Left lung (tissue), 10 donors: ENCODE results near the gene TSGA10IP. TPM values are rescaled to one million over a fixed set of nuclear protein-coding genes. Genes with fewer than 3 reads are reported as not detected.

Experiments used
- ATAC-seq: fragments of 200-7000 bp; cut with Tn5 transposase; one replicate; pipeline ENCODE4 v1.9.1; 2020; ENCODE audit warnings: moderate library complexity
- DNase-seq, 4 donors: peaks; one replicate each; pipeline ENCODE4 v3.0.0-alpha.2; 2013 to 2020
- H3K27ac ChIP-seq, 2 donors: fragments of 200-600 bp; sonication (generic) in 1 of 2; one replicate each; pipeline versions ENCODE4 v1.5.0 to v1.8.0; 2020 to 2021
- H3K27me3 ChIP-seq, 2 donors: fragments of 200-600 bp; sonication (generic) in 1 of 2; one replicate each; pipeline versions ENCODE4 v1.5.0 to v1.8.0; 2020 to 2021
- H3K36me3 ChIP-seq, 2 donors: fragments of 200-600 bp; sonication (generic) in 1 of 2; one replicate each; pipeline versions ENCODE4 v1.5.0 to v1.8.0; 2020 to 2021
- H3K4me1 ChIP-seq, 2 donors: fragments of 200-600 bp; one replicate each; pipeline ENCODE4 v1.8.0; 2021
- H3K4me3 ChIP-seq, 2 donors: fragments of 200-600 bp; sonication (generic) in 1 of 2; one replicate each; pipeline versions ENCODE4 v1.5.0 to v1.8.0; 2020 to 2021; ENCODE audit warnings: mild to moderate bottlenecking in 1 of 2
- H3K9me3 ChIP-seq, 2 donors: fragments of 200-600 bp; sonication (generic) in 1 of 2; one replicate each; pipeline versions ENCODE4 v1.5.0 to v1.8.0; 2020 to 2021
- intact Hi-C, 2 donors: fragments of 100-400 bp; cut with DNase I; formaldehyde crosslinking; loops; one replicate each; pipeline versions ENCODE4 v1.11.2 to v1.14.2; 2022
- polyA plus RNA-seq, 6 donors: library from polyadenylated mRNA; unstranded; fragments of 120-200 nt; gene quantifications; one replicate each; pipeline ENCODE4 v1.2.1, GENCODE V29; 2013; ENCODE audit not compliant: insufficient read length in 6 of 6
- total RNA-seq, 2 donors: library from RNA; stranded (reverse); fragmentation: NEBNext Ultra II Directional; extraction: Animal tissue kit (Norgen Biotek cat#: 25700); gene quantifications; one replicate each; pipeline ENCODE4 v1.2.1, GENCODE V29; 2021
- TF ChIP-seq, protein P1 (sequence below), 2 donors: fragments of 200-600 bp; sonication (generic) in 1 of 2; IDR thresholded peaks; one replicate each; pipeline versions ENCODE4 v1.5.0 to v1.8.0; 2021; ENCODE audit warnings: antibody characterized with exemption in 2 of 2
- donor health status: DM: no; HTN: yes; CAD: no.
- donor health status: DM: no; HTN: no; CAD: no.

Gene TSGA10IP
- total and polyA plus RNA-seq, 8 donors = 0.26 to 1.0 (median 0.79) TPM; not detected in 3

DNA sequence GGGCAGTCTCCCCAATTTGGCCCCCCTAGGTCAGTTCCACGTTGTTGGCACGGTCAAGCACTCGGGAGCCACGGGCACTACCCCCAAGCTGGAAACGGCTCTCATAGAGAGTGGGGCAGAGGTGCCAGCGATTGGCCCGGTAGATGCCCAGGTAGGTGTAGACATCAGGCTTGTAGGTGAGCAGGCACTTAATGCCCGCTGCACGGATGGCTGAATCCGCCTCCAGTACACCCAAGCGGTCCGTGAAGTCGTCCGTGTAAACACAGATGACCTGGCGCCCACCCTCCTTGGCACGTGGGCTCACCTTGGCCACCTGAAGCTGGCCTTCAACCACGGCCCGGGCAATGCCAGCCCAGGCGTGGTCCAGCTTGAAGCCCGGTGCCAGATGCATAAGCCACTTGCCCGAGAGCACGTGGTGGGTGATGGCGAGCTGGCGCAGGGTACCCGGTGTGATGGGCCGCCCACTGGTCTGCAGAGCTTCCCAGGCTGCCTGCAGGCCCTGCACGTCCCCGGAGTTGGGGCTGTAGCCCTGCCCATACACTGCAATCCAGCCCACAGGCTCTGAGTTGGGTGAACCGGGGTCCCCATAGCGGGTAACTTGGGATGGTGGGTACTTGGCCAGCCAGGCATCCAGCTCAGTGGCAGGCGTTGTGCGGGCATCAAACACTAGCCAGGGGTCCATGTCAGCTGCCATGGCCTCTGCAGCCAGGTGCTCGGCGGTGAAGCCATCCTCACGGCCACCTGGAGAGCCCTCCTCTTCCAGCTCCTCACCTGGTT lies 27.7 kb upstream of the TSGA10IP start:
- peak overlapping the region; percentile 91 to 98 for H3K4me3 ChIP-seq
- intact Hi-C loops = no loop called here

DNA sequence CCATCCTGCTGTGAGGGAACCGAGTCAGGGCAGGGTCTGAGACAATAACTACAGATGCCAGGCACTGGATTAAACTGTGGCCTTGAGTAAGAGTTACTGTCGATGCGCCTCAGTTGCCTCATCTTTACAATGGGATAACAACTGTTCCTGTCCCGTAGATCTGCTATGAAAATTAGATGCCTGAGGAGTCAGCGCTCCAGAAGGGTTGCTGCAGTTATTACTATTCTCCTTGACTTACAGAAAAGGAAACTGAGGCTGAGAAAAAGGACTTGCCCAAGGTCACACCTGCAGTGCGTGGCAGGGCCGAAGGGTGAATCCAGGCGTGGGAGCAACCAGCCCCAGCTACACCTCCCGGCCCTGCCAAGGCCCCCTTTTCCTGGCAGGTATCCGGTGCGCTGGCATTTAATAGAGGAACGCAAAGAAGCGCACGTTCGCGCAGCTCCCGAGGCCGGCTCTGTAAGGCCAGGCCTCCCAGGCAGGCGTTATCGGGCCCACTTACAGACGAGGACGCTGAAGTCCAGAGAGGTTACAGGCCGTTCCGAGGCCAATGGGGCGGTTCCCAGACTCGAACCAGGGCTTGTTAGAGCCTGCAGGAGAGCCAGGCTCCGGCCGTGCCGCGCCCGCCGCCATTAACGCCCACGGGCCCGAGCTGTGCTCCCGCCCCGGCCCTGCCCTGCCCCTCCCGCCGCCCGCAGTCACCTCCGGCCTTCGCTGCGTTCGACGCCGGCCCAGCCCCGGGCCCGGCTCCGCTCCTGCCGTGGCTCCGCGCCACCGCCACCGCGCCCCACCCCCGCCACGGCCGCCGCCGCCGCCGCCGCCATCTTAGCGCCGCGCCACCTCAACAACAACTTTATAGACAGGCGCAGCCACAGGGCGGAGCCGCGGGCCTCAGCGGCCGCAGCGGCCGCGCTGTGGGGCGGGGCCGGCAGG lies 26.8 kb upstream of the TSGA10IP start, which contains the start of gene C11orf68:
Gene C11orf68, minus strand, starts transcription at position 852 of the 930 bp plus-strand sequence. Its CDS starts 31 bp downstream, at position 821.
- Histone ChIP-seq H3K36me3 (peaks cover 0 to 26% of the 10 kb centered on the region in 2 donors), H3K4me1 (peaks cover 41 to 56% of the 10 kb centered on the region in 2 donors), H3K27ac (peak within 1 kb of the TSS; percentile 91 to 94), H3K27me3 (no peaks in the 10 kb centered on the region), H3K4me3 (peak within 1 kb of the TSS; percentile 94 to 98), H3K9me3 (no peaks in the 10 kb centered on the region)
- no peak for ATAC-seq
- intact Hi-C loops = no loop called here
- TF ChIP-seq, protein P1, sequence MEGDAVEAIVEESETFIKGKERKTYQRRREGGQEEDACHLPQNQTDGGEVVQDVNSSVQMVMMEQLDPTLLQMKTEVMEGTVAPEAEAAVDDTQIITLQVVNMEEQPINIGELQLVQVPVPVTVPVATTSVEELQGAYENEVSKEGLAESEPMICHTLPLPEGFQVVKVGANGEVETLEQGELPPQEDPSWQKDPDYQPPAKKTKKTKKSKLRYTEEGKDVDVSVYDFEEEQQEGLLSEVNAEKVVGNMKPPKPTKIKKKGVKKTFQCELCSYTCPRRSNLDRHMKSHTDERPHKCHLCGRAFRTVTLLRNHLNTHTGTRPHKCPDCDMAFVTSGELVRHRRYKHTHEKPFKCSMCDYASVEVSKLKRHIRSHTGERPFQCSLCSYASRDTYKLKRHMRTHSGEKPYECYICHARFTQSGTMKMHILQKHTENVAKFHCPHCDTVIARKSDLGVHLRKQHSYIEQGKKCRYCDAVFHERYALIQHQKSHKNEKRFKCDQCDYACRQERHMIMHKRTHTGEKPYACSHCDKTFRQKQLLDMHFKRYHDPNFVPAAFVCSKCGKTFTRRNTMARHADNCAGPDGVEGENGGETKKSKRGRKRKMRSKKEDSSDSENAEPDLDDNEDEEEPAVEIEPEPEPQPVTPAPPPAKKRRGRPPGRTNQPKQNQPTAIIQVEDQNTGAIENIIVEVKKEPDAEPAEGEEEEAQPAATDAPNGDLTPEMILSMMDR (IDR thresholded peaks at IDR 0.05) = no peak
- DNase-seq = peak in 1 of 4 donors; percentile 58

More for the DNA sequence above, 27.7 kb upstream of the TSGA10IP start:
- peak overlapping the region; percentile 91 to 94 for H3K27ac ChIP-seq
- peaks cover 41 to 62% of the 10 kb centered on the region in 2 donors for H3K4me1 ChIP-seq
- no peaks in the 10 kb centered on the region for H3K9me3 ChIP-seq
- ATAC-seq (no peak), DNase-seq (peak in 1 of 4 donors; percentile 74)
- TF ChIP-seq, protein P1 (IDR thresholded peaks at IDR 0.05) = no peak
- H3K36me3 ChIP-seq = peaks cover 0 to 20% of the 10 kb centered on the region in 2 donors
- H3K27me3 ChIP-seq = no peaks in the 10 kb centered on the region

DNA sequence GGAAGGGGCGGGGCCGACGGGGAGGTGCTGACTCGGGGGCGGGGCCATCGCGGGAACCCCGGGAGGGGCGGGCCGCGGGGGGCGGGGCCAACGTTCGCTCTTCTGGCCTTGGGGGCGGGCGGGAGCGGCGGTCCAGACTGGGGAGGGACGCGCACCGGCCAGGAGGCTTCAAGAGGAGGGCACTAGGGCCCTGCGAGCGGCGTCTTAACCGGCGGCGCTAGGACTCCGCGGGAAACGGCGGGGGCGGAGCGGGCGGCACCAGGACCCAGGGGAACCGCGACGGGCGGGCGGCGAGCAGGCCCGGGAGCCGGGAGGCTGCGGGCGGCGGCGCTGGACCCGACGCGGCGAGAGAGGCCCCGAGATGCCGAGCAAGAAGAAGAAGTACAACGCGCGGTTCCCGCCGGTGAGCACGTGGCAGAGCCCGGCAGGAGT lies 26.1 kb upstream of the TSGA10IP start, which contains the start of gene DRAP1:
Gene DRAP1, plus strand, starts transcription at position 286 of the 432 bp plus-strand sequence. Its CDS starts 76 bp downstream, at position 362.
- H3K9me3 ChIP-seq = no peaks in the 10 kb centered on the region
- peak within 1 kb of the TSS; percentile 91 to 94 for H3K27ac ChIP-seq
- peaks cover 41 to 56% of the 10 kb centered on the region in 2 donors for H3K4me1 ChIP-seq
- ATAC-seq = peak; percentile 93
- H3K27me3 ChIP-seq = no peaks in the 10 kb centered on the region
- intact Hi-C loops = no loop called here
- peak within 1 kb of the TSS; percentile 94 to 98 for H3K4me3 ChIP-seq
- peaks cover 0 to 26% of the 10 kb centered on the region in 2 donors for H3K36me3 ChIP-seq
- TF ChIP-seq, protein P1 (IDR thresholded peaks at IDR 0.05) = no peak
- DNase-seq = peak; percentile 95 to 100 (median 98)

DNA sequence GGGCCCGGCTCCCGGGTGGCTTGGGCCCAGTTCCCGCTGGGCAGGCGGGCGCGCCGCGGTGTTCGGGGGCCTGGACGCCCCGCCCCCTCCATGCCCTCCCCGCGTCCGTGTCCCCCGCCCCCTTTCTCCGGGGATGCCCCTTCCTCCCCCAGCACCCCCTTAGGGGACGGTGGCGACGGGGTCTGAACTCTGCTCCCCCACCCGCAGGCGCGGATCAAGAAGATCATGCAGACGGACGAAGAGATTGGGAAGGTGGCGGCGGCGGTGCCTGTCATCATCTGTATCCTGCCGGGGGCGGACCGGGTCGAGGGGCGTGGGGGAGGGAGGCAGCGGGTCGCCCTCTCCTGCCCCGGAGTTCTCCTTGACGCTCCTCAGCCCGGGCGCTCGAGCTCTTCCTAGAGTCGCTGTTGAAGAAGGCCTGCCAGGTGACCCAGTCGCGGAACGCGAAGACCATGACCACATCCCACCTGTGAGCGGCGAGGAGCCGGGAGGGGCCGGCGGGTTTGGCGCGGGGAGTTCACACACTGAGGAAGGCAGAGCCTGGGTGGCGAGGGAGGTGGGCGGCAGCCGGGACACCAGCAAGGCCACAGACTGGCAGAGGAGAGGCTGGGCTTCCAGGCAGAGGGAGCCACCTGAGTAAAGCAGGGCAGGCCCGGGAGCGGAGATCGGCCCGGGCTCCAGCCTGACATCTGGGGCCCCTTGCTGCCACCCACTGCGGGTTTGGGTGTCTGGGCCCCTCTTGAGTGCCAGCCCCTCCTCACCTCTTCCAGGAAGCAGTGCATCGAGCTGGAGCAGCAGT lies 25.5 kb upstream of the TSGA10IP start:
- Histone ChIP-seq H3K36me3 (peaks cover 0 to 26% of the 10 kb centered on the region in 2 donors), H3K4me3 (peak overlapping the region; percentile 94 to 98), H3K4me1 (peaks cover 40 to 52% of the 10 kb centered on the region in 2 donors), H3K27me3 (no peaks in the 10 kb centered on the region), H3K27ac (peak overlapping the region; percentile 81 to 89), H3K9me3 (no peaks in the 10 kb centered on the region)
- DNase-seq (peak in 2 of 4 donors; percentile 57 to 86), ATAC-seq (peak; percentile 38)
- intact Hi-C loops = no loop called here
- TF ChIP-seq, protein P1 (IDR thresholded peaks at IDR 0.05) = no peak
